Stomach smooth muscle (tissue), 2 donors: ENCODE measurements around the gene BHMT2.

Experiments
- H3K27ac ChIP-seq: one replicate; pipeline ENCODE4 v1.7.0; 2013; ENCODE audit warnings: mild to moderate bottlenecking, low read length, inconsistent platforms
- H3K27me3 ChIP-seq, 2 donors: one replicate each; pipeline ENCODE4 v1.7.0; 2013; ENCODE audit warnings: low read length in 2 of 2; ENCODE audit not compliant: insufficient read depth in 2 of 2, control insufficient read depth in 1 of 2
- H3K36me3 ChIP-seq, 2 donors: one replicate each; pipeline ENCODE4 v1.7.0; 2013; ENCODE audit warnings: low read length in 2 of 2; ENCODE audit not compliant: control insufficient read depth in 2 of 2, insufficient read depth in 2 of 2
- H3K4me1 ChIP-seq: one replicate; pipeline ENCODE4 v1.7.0; 2013; ENCODE audit warnings: low read length; ENCODE audit not compliant: control insufficient read depth, insufficient read depth
- H3K4me3 ChIP-seq, 2 donors: one replicate each; pipeline ENCODE4 v1.7.0; 2013; ENCODE audit warnings: low read length in 2 of 2
- H3K9ac ChIP-seq, 2 donors: one replicate each; pipeline ENCODE4 v1.7.0; 2013; ENCODE audit warnings: low read length in 2 of 2, mild to moderate bottlenecking in 1 of 2
- H3K9me3 ChIP-seq, 2 donors: one replicate each; pipeline ENCODE4 v1.7.0; 2013; ENCODE audit warnings: low read length in 2 of 2; ENCODE audit not compliant: control insufficient read depth in 2 of 2
- donor health status: healthy.
- donor health status: Pancreatic carcinoma.

BHMT2 gene

GRCh38 chr5:79032782-79033181 lies 36.8 kb upstream of the BHMT2 start:
- H3K27ac ChIP-seq, result no peak overlapping the region
- H3K9ac ChIP-seq, result no peak overlapping the region
- no peak overlapping the region for H3K4me3 ChIP-seq
- no peaks in the 10 kb centered on the region for H3K27me3 ChIP-seq
- peaks cover 3 to 7% of the 10 kb centered on the region in 2 donors for H3K9me3 ChIP-seq
- no peaks in the 10 kb centered on the region for H3K4me1 ChIP-seq
- no peaks in the 10 kb centered on the region for H3K36me3 ChIP-seq

- H3K36me3 ChIP-seq, result no peaks in the 10 kb centered on the region
- H3K9ac ChIP-seq, result no peak overlapping the region
- H3K4me1 ChIP-seq, result no peaks in the 10 kb centered on the region
- peaks cover 3 to 7% of the 10 kb centered on the region in 2 donors for H3K9me3 ChIP-seq
- no peak overlapping the region for H3K4me3 ChIP-seq
- H3K27ac ChIP-seq, result no peak overlapping the region
- no peaks in the 10 kb centered on the region for H3K27me3 ChIP-seq
Observed at GRCh38 chr5:79035237-79035636, 34.3 kb upstream of the BHMT2 start.

GRCh38 chr5:79036769-79037168 lies 32.8 kb upstream of the BHMT2 start:
- H3K4me1 ChIP-seq, result no peaks in the 10 kb centered on the region

GRCh38 chr5:79042188-79042587 lies 27.4 kb upstream of the BHMT2 start:
- no peaks in the 10 kb centered on the region for H3K36me3 ChIP-seq
- no peak overlapping the region for H3K27ac ChIP-seq
- H3K9ac ChIP-seq, result no peak overlapping the region
- peaks cover 0 to 3% of the 10 kb centered on the region in 2 donors for H3K9me3 ChIP-seq
- H3K4me3 ChIP-seq, result no peak overlapping the region
- no peaks in the 10 kb centered on the region for H3K27me3 ChIP-seq
- no peaks in the 10 kb centered on the region for H3K4me1 ChIP-seq

More at GRCh38 chr5:79036769-79037168, 32.8 kb upstream of the BHMT2 start:
- H3K9ac ChIP-seq, result no peak overlapping the region
- no peaks in the 10 kb centered on the region for H3K27me3 ChIP-seq
- no peaks in the 10 kb centered on the region for H3K36me3 ChIP-seq
- no peak overlapping the region for H3K27ac ChIP-seq
- H3K4me3 ChIP-seq, result no peak overlapping the region
- peaks cover 3 to 7% of the 10 kb centered on the region in 2 donors for H3K9me3 ChIP-seq

GRCh38 chr5:79047199-79047598 lies 22.4 kb upstream of the BHMT2 start:
- Histone ChIP-seq H3K4me1 (no peaks in the 10 kb centered on the region), H3K27me3 (no peaks in the 10 kb centered on the region), H3K4me3 (no peak overlapping the region), H3K36me3 (no peaks in the 10 kb centered on the region), H3K9ac (no peak overlapping the region), H3K9me3 (no peaks in the 10 kb centered on the region), H3K27ac (no peak overlapping the region)

GRCh38 chr5:79048437-79048836 lies 21.1 kb upstream of the BHMT2 start:
- Histone ChIP-seq H3K36me3 (peaks cover 0 to 2% of the 10 kb centered on the region in 2 donors), H3K4me3 (no peak overlapping the region), H3K27ac (no peak overlapping the region), H3K4me1 (no peaks in the 10 kb centered on the region), H3K27me3 (no peaks in the 10 kb centered on the region), H3K9ac (no peak overlapping the region), H3K9me3 (peaks cover 0 to 3% of the 10 kb centered on the region in 2 donors)

- H3K9me3 ChIP-seq, result peaks cover 0 to 3% of the 10 kb centered on the region in 2 donors
- H3K36me3 ChIP-seq, result peaks cover 0 to 2% of the 10 kb centered on the region in 2 donors
- H3K9ac ChIP-seq, result no peak overlapping the region
- no peak overlapping the region for H3K27ac ChIP-seq
- no peaks in the 10 kb centered on the region for H3K27me3 ChIP-seq
- no peak overlapping the region for H3K4me3 ChIP-seq
- H3K4me1 ChIP-seq, result no peaks in the 10 kb centered on the region
Observed at GRCh38 chr5:79050498-79050897, 19.1 kb upstream of the BHMT2 start.

- Histone ChIP-seq H3K9ac (no peak overlapping the region), H3K4me1 (no peaks in the 10 kb centered on the region), H3K36me3 (peaks cover 0 to 2% of the 10 kb centered on the region in 2 donors), H3K4me3 (no peak overlapping the region), H3K9me3 (peaks cover 0 to 3% of the 10 kb centered on the region in 2 donors), H3K27me3 (no peaks in the 10 kb centered on the region), H3K27ac (no peak overlapping the region)
Observed at GRCh38 chr5:79053321-79053720, 16.2 kb upstream of the BHMT2 start.

- H3K4me3 ChIP-seq, result no peak overlapping the region
Observed at GRCh38 chr5:79055017-79055416, 14.6 kb upstream of the BHMT2 start.

GRCh38 chr5:79056847-79057246 lies 12.7 kb upstream of the BHMT2 start:
- H3K27ac ChIP-seq, result no peak overlapping the region
- H3K9me3 ChIP-seq, result peaks cover 0 to 3% of the 10 kb centered on the region in 2 donors
- H3K4me1 ChIP-seq, result no peaks in the 10 kb centered on the region
- no peak overlapping the region for H3K9ac ChIP-seq
- no peak overlapping the region for H3K4me3 ChIP-seq
- peaks cover 0 to 2% of the 10 kb centered on the region in 2 donors for H3K36me3 ChIP-seq
- no peaks in the 10 kb centered on the region for H3K27me3 ChIP-seq

More at GRCh38 chr5:79055017-79055416, 14.6 kb upstream of the BHMT2 start:
- Histone ChIP-seq H3K9me3 (peaks cover 0 to 3% of the 10 kb centered on the region in 2 donors), H3K27me3 (no peaks in the 10 kb centered on the region), H3K36me3 (peaks cover 0 to 2% of the 10 kb centered on the region in 2 donors), H3K4me1 (no peaks in the 10 kb centered on the region), H3K27ac (no peak overlapping the region), H3K9ac (no peak overlapping the region)

- Histone ChIP-seq H3K36me3 (no peaks in the 10 kb centered on the region), H3K9me3 (no peaks in the 10 kb centered on the region), H3K9ac (no peak overlapping the region), H3K27me3 (no peaks in the 10 kb centered on the region), H3K4me3 (no peak overlapping the region), H3K27ac (no peak overlapping the region), H3K4me1 (no peaks in the 10 kb centered on the region)
Observed at GRCh38 chr5:79059674-79060073, 9.9 kb upstream of the BHMT2 start.
